Measurements from ENCODE around the gene KRT79. TPM values are rescaled to one million over a fixed set of nuclear protein-coding genes. Genes with fewer than 3 reads are reported as not detected.
"Not testable (repeated sequence)": the region's sequence is repeated elsewhere in the genome, so short reads cannot be mapped to it uniquely, and the experiment has no call there.

Gene KRT79
- total RNA-seq, 1 donor from 2014 or later: not detected

- ATAC-seq: no peak
- intact Hi-C loops (cut with DNase I): no loop called here
- no peak for DNase-seq (ENCODE audit: missing footprints)
Observed at GRCh38 chr12:52798003-52798670, 36.0 kb downstream of the KRT79 start.

DNA sequence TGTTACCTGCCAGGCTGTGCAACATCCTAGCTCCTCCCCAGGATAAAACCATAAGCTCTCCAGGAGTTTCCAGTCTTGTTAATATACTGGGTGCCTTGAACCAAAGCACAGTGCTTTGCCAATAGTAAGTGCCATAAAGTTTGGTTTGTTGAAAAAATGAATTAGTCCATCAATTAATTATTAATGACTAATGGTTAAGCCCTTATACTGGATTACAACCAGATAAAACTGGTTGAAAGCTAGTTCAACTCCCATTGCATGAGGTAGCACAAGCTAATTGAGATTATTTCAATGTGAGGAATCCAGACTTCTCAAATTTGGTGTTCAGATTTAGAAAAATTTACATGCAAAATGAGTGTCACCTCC lies 36.6 kb downstream of the KRT79 start:
- ATAC-seq: no peak
- intact Hi-C loops (cut with DNase I): no loop called here

GRCh38 chr12:52796839-52797528 lies 37.1 kb downstream of the KRT79 start:
- DNase-seq (ENCODE audit: missing footprints) (no peak), ATAC-seq (no peak)
- intact Hi-C loops (cut with DNase I): no loop called here

More for the DNA sequence above, 36.6 kb downstream of the KRT79 start:
- no peak for DNase-seq (ENCODE audit: missing footprints)

GRCh38 chr12:52796429-52796794 lies 37.7 kb downstream of the KRT79 start:
- intact Hi-C loops (cut with DNase I): no loop called here
- ATAC-seq (no peak), DNase-seq (ENCODE audit: missing footprints) (no peak)

DNA sequence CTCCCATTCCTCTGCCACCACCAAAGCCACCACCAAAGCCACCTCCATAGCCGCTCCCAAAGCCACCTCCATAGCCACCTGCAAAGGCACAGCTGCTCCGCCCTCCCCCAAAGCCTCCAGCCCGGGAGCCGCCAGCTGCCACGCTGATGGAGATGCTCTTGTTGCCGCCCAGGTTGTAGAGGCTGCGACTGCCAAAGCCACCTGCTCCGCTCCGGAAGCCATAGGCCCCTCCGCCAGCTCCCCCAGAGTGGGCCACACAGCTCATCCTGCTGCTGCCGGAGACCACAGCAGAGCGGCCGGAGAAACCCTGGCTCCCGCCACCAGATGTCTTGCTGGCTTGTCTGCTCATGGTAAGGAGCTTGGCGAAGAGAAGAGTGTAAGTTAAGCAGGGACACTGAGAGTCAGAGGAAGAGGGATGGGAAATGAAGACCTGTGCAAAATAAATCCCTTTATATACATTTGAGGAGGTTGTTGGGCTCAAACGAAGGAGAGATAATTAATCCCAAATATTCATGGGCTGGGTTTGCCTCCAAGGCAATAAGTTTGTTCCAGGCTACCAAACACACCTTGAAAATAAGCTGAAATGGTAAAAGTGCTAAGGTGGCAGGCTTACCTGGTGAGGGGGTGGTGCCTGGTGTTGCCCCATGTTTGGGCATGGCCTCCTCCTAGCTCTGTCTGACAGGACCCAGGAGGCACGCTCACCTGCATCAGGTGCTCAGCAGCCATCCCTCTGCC lies 38.2 kb downstream of the KRT79 start, which contains the start of gene KRT3:
TSS of gene KRT3 (minus strand) at position 424 of the 735 bp plus-strand sequence. CDS start at position 349, 75 bp downstream.
- DNase-seq (ENCODE audit: missing footprints) (no peak), ATAC-seq (no peak)
- intact Hi-C loops (cut with DNase I): no loop called here

DNA sequence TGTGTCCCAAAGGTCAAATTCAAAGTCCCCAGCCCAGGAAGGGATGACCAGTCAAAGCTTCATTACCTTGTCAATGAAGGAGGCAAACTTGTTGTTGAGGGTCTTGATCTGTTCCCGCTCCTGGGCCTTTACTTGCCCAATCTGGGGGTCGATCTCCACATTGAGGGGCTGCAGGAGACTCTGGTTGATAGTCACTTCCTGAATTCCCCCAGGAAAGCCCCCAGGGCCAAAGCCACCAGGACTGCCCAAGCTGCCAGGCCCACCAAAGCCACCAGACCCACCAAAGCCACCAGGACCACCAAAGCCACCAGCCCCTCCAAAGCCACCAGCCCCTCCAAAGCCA lies 38.8 kb downstream of the KRT79 start:
- DNase-seq (ENCODE audit: missing footprints); intact Hi-C loops (cut with DNase I); ATAC-seq: not testable (repeated sequence)

DNA sequence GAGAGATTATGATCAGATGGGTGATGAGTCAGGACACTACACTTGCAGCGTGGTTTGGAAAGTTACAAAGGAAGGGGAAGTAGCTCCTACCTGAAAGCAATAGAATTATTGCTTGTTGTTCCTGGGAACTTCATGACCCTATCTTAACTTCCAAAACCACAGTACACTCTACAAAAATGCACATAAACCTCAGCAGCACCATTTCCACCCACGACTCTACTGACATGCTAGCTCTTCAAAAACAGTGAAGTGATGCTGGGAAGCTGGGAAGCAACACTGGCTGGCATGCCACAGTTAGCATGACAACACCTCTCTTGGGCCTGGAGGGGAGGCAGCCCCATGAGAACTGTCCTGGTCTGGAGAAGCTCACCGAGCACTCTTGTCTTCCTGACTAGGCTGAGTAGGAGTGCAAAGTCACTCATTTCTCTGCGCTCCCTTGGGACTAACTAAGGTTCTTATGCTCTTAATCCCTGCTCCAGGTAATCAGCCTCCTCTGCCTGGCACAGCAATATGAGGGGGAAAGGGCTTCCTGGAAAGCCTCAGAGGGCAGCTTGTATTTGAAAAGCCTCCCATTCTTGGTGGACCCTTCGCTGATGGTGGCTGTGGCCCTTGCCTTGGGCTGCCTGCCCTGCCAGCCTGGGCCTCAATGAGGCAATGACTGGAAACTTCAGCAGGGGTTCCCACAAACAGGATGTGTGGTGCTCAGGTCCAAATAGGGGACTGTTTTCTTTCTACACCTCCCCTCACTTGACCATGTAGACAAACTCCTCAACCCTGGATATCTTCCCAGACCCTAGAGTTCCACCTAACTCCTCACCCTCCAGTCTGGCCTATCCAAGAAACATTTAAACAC lies 39.4 kb downstream of the KRT79 start:
- no peak for ATAC-seq
- intact Hi-C loops (cut with DNase I): no loop called here
- DNase-seq (ENCODE audit: missing footprints): no peak

DNA sequence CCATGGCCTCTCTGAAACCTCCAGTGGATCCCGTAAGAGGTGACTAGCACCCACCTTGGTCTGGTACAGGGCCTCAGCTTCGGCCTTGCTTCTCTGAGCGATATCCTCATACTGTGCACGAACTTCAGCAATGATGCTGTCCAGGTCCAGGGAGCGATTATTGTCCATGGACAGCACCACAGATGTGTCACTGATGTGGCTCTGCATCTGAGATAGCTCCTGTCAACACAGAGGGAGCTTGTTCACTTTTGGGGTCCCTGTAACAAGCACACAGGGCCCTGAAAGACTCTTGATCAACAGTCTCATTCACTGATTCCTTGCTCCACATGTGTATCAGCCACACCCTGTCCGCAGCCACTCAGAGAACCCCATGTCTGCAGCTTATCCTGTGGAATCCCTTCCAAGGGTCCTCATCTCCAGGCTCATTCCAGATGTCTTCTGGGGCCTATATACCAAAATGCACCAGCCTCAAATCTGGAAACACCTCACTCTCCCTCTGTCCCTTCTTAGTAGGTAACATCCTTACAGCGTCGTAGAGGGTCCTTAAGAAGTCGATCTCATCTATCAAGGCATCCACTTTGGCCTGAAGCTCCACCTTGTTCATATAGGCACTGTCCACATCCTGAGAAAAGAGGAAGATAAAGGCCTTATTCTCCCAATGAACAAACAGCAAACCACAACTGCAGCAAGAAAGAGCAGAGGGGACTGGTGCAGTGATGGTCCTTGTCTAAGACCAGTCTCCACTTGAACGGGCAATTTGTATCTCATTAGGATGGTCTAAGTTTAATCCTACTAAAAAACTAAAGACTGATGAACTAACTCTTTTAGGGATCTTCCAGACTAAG lies 41.7 kb downstream of the KRT79 start:
- DNase-seq (ENCODE audit: missing footprints) (no peak), ATAC-seq (no peak)
- intact Hi-C loops (cut with DNase I): no loop called here

- ATAC-seq (no peak), DNase-seq (ENCODE audit: missing footprints) (no peak)
- intact Hi-C loops (cut with DNase I): no loop called here
Observed at GRCh38 chr12:52791271-52792184, 42.6 kb downstream of the KRT79 start.

DNA sequence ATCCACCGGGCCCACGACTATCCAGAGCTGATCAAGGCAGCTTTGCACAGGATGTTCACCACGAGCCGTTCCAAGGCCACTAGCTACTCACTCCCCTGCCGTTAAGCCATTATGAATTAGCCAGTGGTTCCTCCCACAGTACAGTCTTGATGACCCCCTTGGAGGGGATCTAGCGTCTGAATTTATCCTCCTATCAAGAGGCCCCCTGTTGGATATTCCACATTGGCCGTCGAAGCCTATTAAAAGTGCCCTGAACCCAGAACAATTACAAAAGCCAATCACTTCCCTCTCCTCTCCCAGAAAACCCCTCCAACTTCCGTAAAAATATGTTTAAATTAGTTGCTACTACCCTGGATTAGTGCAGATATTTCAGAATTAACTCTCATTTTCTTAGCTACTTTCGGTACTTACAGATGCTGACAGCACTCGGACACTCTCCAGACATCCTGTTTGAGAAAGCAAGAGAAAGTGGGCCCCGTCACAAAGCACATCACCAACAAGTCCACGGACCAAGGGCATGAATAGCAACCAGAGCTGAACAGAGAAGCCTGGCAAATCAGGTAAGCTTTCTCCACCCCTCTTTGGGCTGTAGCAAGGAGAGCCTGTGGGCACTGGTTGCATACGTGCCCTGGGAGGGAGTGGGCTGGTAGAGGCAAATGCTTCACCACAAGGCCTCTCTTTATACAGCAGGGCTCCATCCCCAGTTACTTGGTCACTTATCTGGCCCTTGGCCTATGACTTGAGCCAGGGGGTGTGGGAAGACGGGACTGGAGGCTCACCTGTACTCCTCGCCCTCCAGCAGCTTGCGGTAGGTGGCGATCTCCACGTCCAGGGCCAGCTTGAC lies 43.5 kb downstream of the KRT79 start:
- DNase-seq (ENCODE audit: missing footprints): no peak
- no peak for ATAC-seq
- intact Hi-C loops (cut with DNase I): no loop called here

- no peak for ATAC-seq
- no peak for DNase-seq (ENCODE audit: missing footprints)
- intact Hi-C loops (cut with DNase I): no loop called here
Observed at GRCh38 chr12:52789637-52790426, 44.3 kb downstream of the KRT79 start.

- intact Hi-C loops (cut with DNase I): no loop called here
- ATAC-seq (no peak), DNase-seq (ENCODE audit: missing footprints) (no peak)
Observed at GRCh38 chr12:52788876-52789636, 45.1 kb downstream of the KRT79 start.

- DNase-seq (ENCODE audit: missing footprints) (no peak), ATAC-seq (no peak)
- intact Hi-C loops (cut with DNase I): no loop called here
Observed at GRCh38 chr12:52788192-52788875, 45.8 kb downstream of the KRT79 start.
